Motor neuron (in vitro differentiated cells): Measurements from ENCODE around the gene AAMP. TPM values are rescaled to one million over a fixed set of nuclear protein-coding genes. Genes with fewer than 3 reads are reported as not detected.

Source experiments
- ATAC-seq, 8 experiments: fragments of 200-7000 bp; cut with Tn5 transposase; replicated peaks in 6 of 8; 2 replicates each; pipeline ENCODE4 v1.8.0; 2021; ENCODE audit warnings: mild to moderate bottlenecking in 8 of 8, moderate library complexity in 8 of 8
- H3K27ac ChIP-seq, 2 donors: fragments of 250-450 bp; sonication (Bioruptor Pico); 2 replicates each; pipeline ENCODE4 v1.9.0; 2021; ENCODE audit warnings: antibody characterized with exemption in 2 of 2, mild to moderate bottlenecking in 2 of 2, moderate library complexity in 1 of 2
- H3K4me1 ChIP-seq, 2 donors: fragments of 250-450 bp; sonication (Bioruptor Pico); replicated peaks in 1 of 2; 2 replicates each; pipeline ENCODE4 v1.6.1; 2021; ENCODE audit warnings: antibody characterized with exemption in 2 of 2, mild to moderate bottlenecking in 2 of 2, moderate library complexity in 1 of 2
- H3K4me3 ChIP-seq, 5 donors: fragments of 250-450 bp; sonication (Bioruptor Pico); 2 replicates each; pipeline ENCODE4 v1.9.0; 2021; ENCODE audit warnings: antibody characterized with exemption in 5 of 5, mild to moderate bottlenecking in 5 of 5, moderate library complexity in 4 of 5
- WGBS, 10 experiments: fragments of 450-650 bp; shearing (Covaris generic); methylation state at CpG; one replicate each; pipeline ENCODE4 v1.0.0; 2022; 5-methylcytosine and 5-hydroxymethylcytosine counted together
- in situ Hi-C, 9 experiments: fragments of 400-800 bp; cut with MboI; loops; one replicate each; pipeline ENCODE4 v1.15.0; 2021; ENCODE audit warnings: low sequenced_read_pairs in 9 of 9, low pct_unique_long_range_greater_than_20kb in 2 of 9; ENCODE audit not compliant: unreplicated experiment in 9 of 9
- total RNA-seq, 8 experiments: library from RNA; unstranded; fragments of 300-600 nt; gene quantifications; 2 replicates each; pipeline versions ENCODE4 v1.2.3 to v1.2.4, GENCODE V29; 2022

AAMP gene
- total RNA-seq, 8 experiments from 2014 or later, result 61.0 to 179 (median 82.2) TPM

- ATAC-seq, result no peak
- Histone ChIP-seq H3K4me3 (peak overlapping the region; percentile 65 to 96 (median 78)), H3K27ac (peak overlapping the region in 1 of 2 donors; percentile 87), H3K4me1 (peaks cover 17 to 21% of the 10 kb centered on the region in 2 donors)
- 0 to 38% (median 16%) methylated on average over 1 to 4 of the region's 4 CpGs; no CpG with 5 or more reads in 1 of the 10 experiments for WGBS, 10 experiments
- in situ Hi-C loops, result no loop called here
Observed at GRCh38 chr2:218218268-218219185, 51.4 kb downstream of the AAMP start.

GRCh38 chr2:218217360-218218267, 52.3 kb downstream of the AAMP start:
- 0 to 20% (median 0%) methylated on average over 1 to 10 of the region's 47 CpGs; no CpG with 5 or more reads in 2 of the 10 experiments for WGBS, 10 experiments
- H3K27ac ChIP-seq, result peak overlapping the region; percentile 80 to 87
- in situ Hi-C loops, result no loop called here

GRCh38 chr2:218216674-218217359, 53.1 kb downstream of the AAMP start, which contains the start of gene ARPC2:
TSS of gene ARPC2 (plus strand) at chr2:218217189. CDS start at chr2:218217471, 282 bp downstream.
- H3K27ac ChIP-seq, result peak within 1 kb of the TSS; percentile 80 to 87
- in situ Hi-C loops, result no loop called here

More at GRCh38 chr2:218217360-218218267, 52.3 kb downstream of the AAMP start:
- peak; percentile 32 to 57 (median 50) for ATAC-seq
- Histone ChIP-seq H3K4me1 (peaks cover 17 to 21% of the 10 kb centered on the region in 2 donors), H3K4me3 (peak overlapping the region; percentile 65 to 96 (median 78))

GRCh38 chr2:218216336-218216673, 53.6 kb downstream of the AAMP start:
- peak in 3 of 8 experiments; percentile 0 to 2 (median 1) for ATAC-seq
- in situ Hi-C loops, result no loop called here
- 14 to 100% (median 76%) methylated on average over 1 to 7 of the region's 9 CpGs; no CpG with 5 or more reads in 2 of the 10 experiments for WGBS, 10 experiments
- peaks cover 17 to 21% of the 10 kb centered on the region in 2 donors for H3K4me1 ChIP-seq
- peak overlapping the region; percentile 65 to 96 (median 78) for H3K4me3 ChIP-seq
- peak overlapping the region; percentile 74 to 87 for H3K27ac ChIP-seq

More at GRCh38 chr2:218216674-218217359, 53.1 kb downstream of the AAMP start, which contains the start of gene ARPC2:
- WGBS, 10 experiments, result 0 to 17% (median 0%) methylated on average over 1 to 7 of the region's 60 CpGs; no CpG with 5 or more reads in 3 of the 10 experiments
- peak within 1 kb of the TSS; percentile 65 to 96 (median 78) for H3K4me3 ChIP-seq
- H3K4me1 ChIP-seq, result peaks cover 17 to 21% of the 10 kb centered on the region in 2 donors
- peak; percentile 78 to 96 (median 94) for ATAC-seq

Other genes starting within 250 kb of the AAMP start
- under 1 TPM in 7 of 8 experiments, not detected in 1; 0.21 to 0.95 (median 0.35) TPM for gene RUFY4, start 200.9 kb downstream of the AAMP start, total RNA-seq
- gene CXCR2, start 144.1 kb downstream of the AAMP start, total RNA-seq, result 10 to 100 TPM in 1 of 8 experiments, under 1 TPM in 5, not detected in 2; 0.04 to 23.8 (median 0.18) TPM
- gene CXCR1, start 103.2 kb downstream of the AAMP start, total RNA-seq, result 1 to 10 TPM in 1 of 8 experiments, under 1 TPM in 4, not detected in 3; 0.09 to 1.6 (median 0.21) TPM
- gene ARPC2, start 52.9 kb downstream of the AAMP start, total RNA-seq, result 100 to 1,000 TPM in 7 of 8 experiments, 10 to 100 TPM in 1; 95.6 to 489 (median 176) TPM
- 1 to 10 TPM in 3 of 8 experiments, under 1 TPM in 5; 0.49 to 6.9 (median 0.85) TPM for gene GPBAR1, start 9.1 kb downstream of the AAMP start, total RNA-seq
- gene PNKD, start 382 bp upstream of the AAMP start, total RNA-seq, result 100 to 1,000 TPM in 2 of 8 experiments, 10 to 100 TPM in 6; 41.4 to 122 (median 60.8) TPM
- gene TMBIM1, start 22.4 kb upstream of the AAMP start, total RNA-seq, result 100 to 1,000 TPM in 1 of 8 experiments, 10 to 100 TPM in 3, 1 to 10 TPM in 3, under 1 TPM in 1; 0.54 to 276 (median 8.6) TPM
- gene CATIP, start 86.7 kb upstream of the AAMP start, total RNA-seq, result 1 to 10 TPM in 3 of 8 experiments, under 1 TPM in 5; 0.11 to 9.0 (median 0.98) TPM
- gene SLC11A1, start 112.1 kb upstream of the AAMP start, total RNA-seq, result 1 to 10 TPM in 4 of 8 experiments, under 1 TPM in 4; 0.50 to 3.1 (median 0.95) TPM
- 10 to 100 TPM in 5 of 8 experiments, 1 to 10 TPM in 3; 6.3 to 76.7 (median 23.0) TPM for gene CTDSP1, start 129.7 kb upstream of the AAMP start, total RNA-seq
- under 1 TPM; 0.07 to 0.91 (median 0.33) TPM for gene VIL1, start 149.0 kb upstream of the AAMP start, total RNA-seq